Testis (tissue), 3 donors: ENCODE measurements around the gene SDCCAG8. TPM values are rescaled to one million over a fixed set of nuclear protein-coding genes. Genes with fewer than 3 reads are reported as not detected.

Experiments
- DNase-seq: peaks from one replicate; pipeline ENCODE4 v3.0.0-alpha.2; 2019
- H3K27ac ChIP-seq, 2 donors: fragments of 200-600 bp; sonication (generic); one replicate each; pipeline ENCODE4 v1.5.1; 2019
- H3K27me3 ChIP-seq: fragments of 200-600 bp; sonication (generic); one replicate; pipeline ENCODE4 v1.5.1; 2019
- H3K36me3 ChIP-seq: fragments of 200-600 bp; sonication (generic); one replicate; pipeline ENCODE4 v1.5.1; 2017; ENCODE audit warnings: low read depth; ENCODE audit errors: missing control alignments
- H3K4me1 ChIP-seq: fragments of 200-600 bp; sonication (generic); one replicate; pipeline ENCODE4 v1.5.1; 2019
- H3K4me3 ChIP-seq, 2 donors: fragments of 200-600 bp; sonication (generic); one replicate each; pipeline ENCODE4 v1.5.1; 2017 to 2019
- H3K9me3 ChIP-seq: fragments of 200-600 bp; sonication (generic); one replicate; pipeline ENCODE4 v1.5.1; 2017
- POLR2A ChIP-seq: fragments of 450-650 bp; IDR thresholded peaks from one replicate; pipeline ENCODE4 v1.6.1; 2017; ENCODE audit warnings: antibody characterized with exemption, mild to moderate bottlenecking, moderate library complexity
- WGBS, 2 donors: methylation state at CpG; one replicate each; pipeline ENCODE4 v1.1.5; 2018; 5-methylcytosine and 5-hydroxymethylcytosine counted together
- intact Hi-C: fragments of 100-400 bp; cut with DNase I; formaldehyde crosslinking; loops from one replicate; pipeline ENCODE4 v1.15.1; 2023; ENCODE audit warnings: low total_unique reads
- polyA plus RNA-seq: library from polyadenylated mRNA; stranded (reverse); fragments of 350-450 nt; fragmentation: Illumina TruSeq; extraction: RNeasy Lipid Tissue Mini Kit (QIAGEN cat#74804); gene quantifications from one replicate; pipeline ENCODE4 v1.2.3, GENCODE V29; 2014; ENCODE audit warnings: low read depth, low replicate concordance; ENCODE audit not compliant: insufficient read depth
- total RNA-seq, 2 donors: library from RNA; depleted of rRNA; stranded (reverse); fragments of >200 nt; gene quantifications; one replicate each; pipeline ENCODE4 v1.2.3, GENCODE V29; 2016
- TF ChIP-seq, protein P1 (sequence below), 3 experiments: fragments of 450-650 bp in 2 of 3; fragments of 200-600 bp in 1 of 3; sonication (generic) in 1 of 3; IDR thresholded peaks; one replicate each; pipeline ENCODE4 v1.5.1; 2016 to 2019; ENCODE audit warnings: antibody characterized with exemption in 3 of 3, mild to moderate bottlenecking in 2 of 3, moderate library complexity in 1 of 3

The SDCCAG8 gene
- total and polyA plus RNA-seq, 3 donors from 2014 or later: 21.9 to 45.4 (median 40.6) TPM

DNA sequence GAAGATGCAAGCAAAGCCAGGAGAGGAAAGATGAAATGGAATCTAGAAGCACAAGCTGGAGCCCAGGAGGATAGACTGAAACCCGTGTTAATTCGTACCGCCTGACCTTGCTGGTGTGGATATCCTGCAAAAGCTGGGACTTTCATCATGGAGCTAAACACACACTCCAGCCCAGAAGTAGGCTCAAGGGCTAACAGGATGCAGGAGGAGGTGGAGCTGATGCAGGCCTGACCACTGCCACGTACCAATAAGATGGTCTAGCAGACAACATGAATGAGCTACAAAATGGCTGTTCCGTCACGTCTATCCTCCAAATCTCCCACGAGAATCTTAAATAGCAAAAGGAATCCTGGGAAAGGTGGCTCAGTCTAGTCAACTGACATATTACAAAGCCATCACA, 270.3 kb downstream of the SDCCAG8 start:
- no peaks in the 10 kb centered on the region for H3K9me3 ChIP-seq
- no peak for TF ChIP-seq POLR2A
- TF ChIP-seq, protein P1, sequence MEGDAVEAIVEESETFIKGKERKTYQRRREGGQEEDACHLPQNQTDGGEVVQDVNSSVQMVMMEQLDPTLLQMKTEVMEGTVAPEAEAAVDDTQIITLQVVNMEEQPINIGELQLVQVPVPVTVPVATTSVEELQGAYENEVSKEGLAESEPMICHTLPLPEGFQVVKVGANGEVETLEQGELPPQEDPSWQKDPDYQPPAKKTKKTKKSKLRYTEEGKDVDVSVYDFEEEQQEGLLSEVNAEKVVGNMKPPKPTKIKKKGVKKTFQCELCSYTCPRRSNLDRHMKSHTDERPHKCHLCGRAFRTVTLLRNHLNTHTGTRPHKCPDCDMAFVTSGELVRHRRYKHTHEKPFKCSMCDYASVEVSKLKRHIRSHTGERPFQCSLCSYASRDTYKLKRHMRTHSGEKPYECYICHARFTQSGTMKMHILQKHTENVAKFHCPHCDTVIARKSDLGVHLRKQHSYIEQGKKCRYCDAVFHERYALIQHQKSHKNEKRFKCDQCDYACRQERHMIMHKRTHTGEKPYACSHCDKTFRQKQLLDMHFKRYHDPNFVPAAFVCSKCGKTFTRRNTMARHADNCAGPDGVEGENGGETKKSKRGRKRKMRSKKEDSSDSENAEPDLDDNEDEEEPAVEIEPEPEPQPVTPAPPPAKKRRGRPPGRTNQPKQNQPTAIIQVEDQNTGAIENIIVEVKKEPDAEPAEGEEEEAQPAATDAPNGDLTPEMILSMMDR (IDR thresholded peaks at IDR 0.05): no peak
- intact Hi-C loops: no loop called here
- H3K4me3 ChIP-seq: no peak overlapping the region
- H3K27ac ChIP-seq: no peak overlapping the region
- no peaks in the 10 kb centered on the region for H3K36me3 ChIP-seq
- H3K4me1 ChIP-seq: no peaks in the 10 kb centered on the region
- DNase-seq: no peak
- WGBS, 2 donors: 91 to 96% methylated on average over 7 of the region's 7 CpGs
- H3K27me3 ChIP-seq: no peaks in the 10 kb centered on the region

DNA sequence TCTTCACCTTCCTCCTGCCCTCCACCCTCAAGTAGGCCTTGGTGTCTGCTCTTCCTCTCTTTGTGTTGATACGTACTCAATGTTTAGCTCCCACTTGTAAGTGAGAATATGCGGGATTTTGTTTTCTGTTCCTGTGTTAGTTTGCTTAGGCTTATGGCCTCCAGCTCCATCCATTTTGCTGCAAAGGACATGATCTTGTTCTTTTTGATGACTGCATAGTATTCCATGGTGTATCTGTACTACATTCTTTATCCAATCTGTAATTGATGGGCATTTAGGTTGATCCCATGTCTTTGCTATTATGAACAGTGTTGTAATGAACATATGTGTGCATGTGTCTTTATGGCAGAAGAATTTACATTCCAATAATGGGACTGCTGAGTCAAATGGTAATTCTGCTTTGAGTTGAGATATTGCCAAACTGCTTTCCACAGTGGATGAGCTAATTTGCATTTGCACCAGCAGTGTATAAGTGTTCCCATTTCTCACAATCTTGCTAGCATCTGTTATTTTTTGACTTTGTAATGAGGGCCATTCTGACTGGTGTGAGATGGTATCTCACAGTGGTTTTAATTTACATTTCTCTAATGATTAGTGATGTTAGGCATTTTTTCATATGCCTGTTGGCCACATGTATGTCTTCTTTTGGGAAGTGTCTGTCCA, 272.7 kb downstream of the SDCCAG8 start:
- DNase-seq: no peak
- Histone ChIP-seq H3K27ac (no peak overlapping the region), H3K27me3 (no peaks in the 10 kb centered on the region), H3K4me1 (no peaks in the 10 kb centered on the region), H3K36me3 (no peaks in the 10 kb centered on the region), H3K4me3 (no peak overlapping the region), H3K9me3 (no peaks in the 10 kb centered on the region)
- intact Hi-C loops: no loop called here
- WGBS, 2 donors: 93 to 96% methylated on average over 2 of the region's 2 CpGs
- TF ChIP-seq, protein P1 (IDR thresholded peaks at IDR 0.05): no peak
- no peak for TF ChIP-seq POLR2A

DNA sequence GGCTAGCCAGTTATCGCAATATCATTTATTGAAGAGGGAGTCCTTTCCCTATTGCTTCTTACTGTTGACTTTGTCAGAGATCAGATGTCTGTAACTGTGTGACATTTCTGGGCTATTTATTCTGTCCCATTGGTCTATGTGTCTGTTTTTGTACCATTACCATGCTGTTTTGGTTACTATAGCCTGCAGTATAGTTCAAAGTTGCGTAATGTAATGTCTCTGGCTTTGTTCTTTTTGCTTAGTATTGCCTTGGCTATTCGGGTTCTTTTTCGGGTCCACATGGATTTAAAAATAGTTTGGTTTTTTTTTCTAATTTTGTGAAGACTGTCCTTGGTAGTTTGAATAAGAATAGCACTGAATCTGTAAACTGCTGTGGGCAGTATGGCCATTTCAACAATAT, 273.7 kb downstream of the SDCCAG8 start:
- H3K4me1 ChIP-seq: no peaks in the 10 kb centered on the region
- no peak for TF ChIP-seq POLR2A
- TF ChIP-seq, protein P1 (IDR thresholded peaks at IDR 0.05): no peak
- H3K9me3 ChIP-seq: no peaks in the 10 kb centered on the region
- H3K36me3 ChIP-seq: no peaks in the 10 kb centered on the region
- no peak overlapping the region for H3K27ac ChIP-seq
- WGBS, 2 donors: 90 to 91% methylated on average over 4 of the region's 4 CpGs
- H3K27me3 ChIP-seq: no peaks in the 10 kb centered on the region
- intact Hi-C loops: no loop called here
- DNase-seq: no peak
- no peak overlapping the region for H3K4me3 ChIP-seq

DNA sequence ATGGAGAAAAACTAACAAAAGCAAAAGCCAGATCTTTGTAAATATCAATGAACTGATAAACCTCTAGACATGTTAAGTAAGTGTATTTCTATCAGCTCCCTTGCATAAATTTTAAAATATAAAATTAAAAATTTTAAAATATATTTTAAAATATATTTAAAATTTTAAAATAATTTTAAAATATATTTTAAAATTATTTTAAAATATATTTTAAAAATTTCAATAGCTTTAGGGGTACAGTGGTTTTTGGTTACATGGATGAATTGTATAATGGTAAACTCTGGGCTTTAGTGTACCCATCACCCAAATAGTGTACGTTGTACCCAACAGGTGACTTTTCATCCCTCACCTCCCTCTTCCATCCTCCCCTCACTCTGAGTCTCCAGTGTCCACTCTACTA, 279.2 kb downstream of the SDCCAG8 start:
- no peak for TF ChIP-seq POLR2A
- TF ChIP-seq, protein P1 (IDR thresholded peaks at IDR 0.05): no peak
- WGBS, 2 donors: 100% methylated on average over 1 of the region's 1 CpG
- Histone ChIP-seq H3K4me1 (no peaks in the 10 kb centered on the region), H3K9me3 (no peaks in the 10 kb centered on the region), H3K4me3 (no peak overlapping the region), H3K36me3 (no peaks in the 10 kb centered on the region), H3K27ac (no peak overlapping the region), H3K27me3 (no peaks in the 10 kb centered on the region)
- DNase-seq: no peak
- intact Hi-C loops: no loop called here

GRCh38 chr1:243539636-243540035, 283.8 kb downstream of the SDCCAG8 start:
- DNase-seq: no peak
- Histone ChIP-seq H3K9me3 (no peaks in the 10 kb centered on the region), H3K27me3 (no peaks in the 10 kb centered on the region), H3K4me3 (no peak overlapping the region), H3K4me1 (no peaks in the 10 kb centered on the region), H3K36me3 (no peaks in the 10 kb centered on the region), H3K27ac (no peak overlapping the region)
- intact Hi-C loops: no loop called here
- TF ChIP-seq, protein P1 (IDR thresholded peaks at IDR 0.05): no peak
- no peak for TF ChIP-seq POLR2A
